MCF 10A (cell line): ENCODE measurements around the gene SLC35F4. TPM values are rescaled to one million over a fixed set of nuclear protein-coding genes. Genes with fewer than 3 reads are reported as not detected.

Experiments
- BruUV-seq: library from RNA; stranded (reverse); fragments of 400-500 nt; replicated peaks from 2 replicates; lab custom pipeline; 2021; lab: Mats Ljungman, UMichigan
- CTCF ChIA-PET: fragments of 300-600 bp; sonication (Branson Sonifier 250); formaldehyde crosslinking; extraction: SDS; loops from one replicate; lab custom pipeline; 2021; ENCODE audit warnings: antibody characterized with exemption, inconsistent platforms; lab: Yijun Ruan, JAX
- POLR2A ChIA-PET: fragments of 300-600, 350-650 bp; sonication (Branson Sonifier 250); formaldehyde crosslinking; extraction: SDS; loops from one replicate; lab custom pipeline; 2020; ENCODE audit warnings: antibody characterized with exemption, inconsistent platforms; lab: Yijun Ruan, JAX
- DNase-seq: peaks from one replicate; pipeline ENCODE4 v3.0.0-alpha.2; 2018; ENCODE audit not compliant: unreplicated experiment
- H3K27ac Mint-ChIP-seq: one replicate; pipeline ENCODE4 v1.8.0; 2022; ENCODE audit warnings: mild to moderate bottlenecking, low read depth, mixed read lengths; ENCODE audit not compliant: unreplicated experiment
- H3K27me3 Mint-ChIP-seq: one replicate; pipeline ENCODE4 v1.8.0; 2022; ENCODE audit warnings: mixed read lengths; ENCODE audit not compliant: insufficient read depth, unreplicated experiment
- H3K36me3 Mint-ChIP-seq: one replicate; pipeline ENCODE4 v1.8.0; 2022; ENCODE audit warnings: mild to moderate bottlenecking, moderate library complexity, mixed read lengths; ENCODE audit not compliant: insufficient read depth, unreplicated experiment
- H3K4me1 Mint-ChIP-seq: one replicate; pipeline ENCODE4 v1.8.0; 2022; ENCODE audit warnings: mixed read lengths; ENCODE audit not compliant: insufficient read depth, unreplicated experiment
- H3K4me3 Mint-ChIP-seq: one replicate; pipeline ENCODE4 v1.8.0; 2022; ENCODE audit warnings: mild to moderate bottlenecking, moderate library complexity, mixed read lengths; ENCODE audit not compliant: unreplicated experiment
- H3K9me3 Mint-ChIP-seq: one replicate; pipeline ENCODE4 v1.8.0; 2022; ENCODE audit warnings: mixed read lengths; ENCODE audit not compliant: unreplicated experiment
- CTCF ChIP-seq: fragments of 200-600 bp; IDR thresholded peaks from one replicate; pipeline ENCODE4 v1.8.0; 2022; ENCODE audit warnings: antibody characterized with exemption, mild to moderate bottlenecking; ENCODE audit not compliant: unreplicated experiment
- intact Hi-C: fragments of 100-400 bp; cut with micrococcal nuclease; formaldehyde crosslinking; loops from 2 replicates; pipeline ENCODE4 v1.14.1; 2022
- total RNA-seq: library from RNA; stranded (reverse); gene quantifications from 2 replicates; pipeline ENCODE4 v1.2.3, GENCODE V29; 2022

SLC35F4 gene
- total RNA-seq, 1 experiment from 2014 or later = not detected

- Mint-ChIP-seq H3K27ac (no peak overlapping the region), H3K27me3 (no peaks in the 10 kb centered on the region), H3K4me1 (peaks cover 47% of the 10 kb centered on the region), H3K4me3 (no peak overlapping the region), H3K9me3 (no peaks in the 10 kb centered on the region), H3K36me3 (peaks cover 7% of the 10 kb centered on the region)
- ChIA-PET POLR2A (interaction anchor here (0.6 to 2.3 kb wide), 6 partner anchors 10 to 341 kb away, joined by 3 to 12 read pairs (median 4); no protein-coding TSS in a partner anchor), CTCF (interaction anchor here (1.2 to 1.4 kb wide), 2 partner anchors 139 to 142 kb away, joined by 3 read pairs; no protein-coding TSS in a partner anchor)
- TF ChIP-seq CTCF = no peak
- no TSS peak for BruUV-seq
- DNase-seq = peak; percentile 99
- intact Hi-C loops = loop anchor here (2.0 kb wide), 1 partner anchor 87 kb away; no protein-coding TSS in a partner anchor
Measured at GRCh38 chr14:57833323-57833722, 32.6 kb downstream of the SLC35F4 start.

GRCh38 chr14:57831981-57832380 is 33.9 kb downstream of the SLC35F4 start:
- Mint-ChIP-seq H3K4me1 (peaks cover 49% of the 10 kb centered on the region), H3K36me3 (no peaks in the 10 kb centered on the region), H3K27ac (no peak overlapping the region), H3K9me3 (no peaks in the 10 kb centered on the region), H3K4me3 (no peak overlapping the region), H3K27me3 (no peaks in the 10 kb centered on the region)
- TF ChIP-seq CTCF = no peak
- intact Hi-C loops = loop anchor here (2.0 kb wide), 1 partner anchor 85 kb away; no protein-coding TSS in a partner anchor
- no TSS peak for BruUV-seq
- no peak for DNase-seq
- CTCF ChIA-PET = no interaction called here
- POLR2A ChIA-PET = interaction anchor here (0.9 to 2.3 kb wide), 2 partner anchors 8 to 15 kb away, joined by 3 to 12 read pairs; no protein-coding TSS in a partner anchor

GRCh38 chr14:57828713-57829112 is 37.2 kb downstream of the SLC35F4 start:
- Mint-ChIP-seq H3K9me3 (peaks cover 12% of the 10 kb centered on the region), H3K27ac (no peak overlapping the region), H3K36me3 (no peaks in the 10 kb centered on the region), H3K4me1 (peaks cover 22% of the 10 kb centered on the region), H3K4me3 (no peak overlapping the region), H3K27me3 (no peaks in the 10 kb centered on the region)
- no peak for TF ChIP-seq CTCF
- ChIA-PET POLR2A (interaction anchor here (1.4 kb wide), 1 partner anchor 80 kb away, joined by 3 read pairs; no protein-coding TSS in a partner anchor), CTCF (interaction anchor here (0.6 to 1.5 kb wide), 4 partner anchors 43 to 422 kb away, joined by 3 to 7 read pairs (median 4); no protein-coding TSS in a partner anchor)
- intact Hi-C loops = no loop called here
- BruUV-seq = no TSS peak
- DNase-seq = peak; percentile 51

- intact Hi-C loops = no loop called here
- peak overlapping the region; percentile 70 for H3K27ac Mint-ChIP-seq
- H3K9me3 Mint-ChIP-seq = peaks cover 12% of the 10 kb centered on the region
- no TSS peak for BruUV-seq
- peaks cover 17% of the 10 kb centered on the region for H3K4me1 Mint-ChIP-seq
- H3K27me3 Mint-ChIP-seq = no peaks in the 10 kb centered on the region
- POLR2A ChIA-PET = interaction anchor here (0.8 to 3.3 kb wide), 4 partner anchors 10 to 312 kb away, joined by 3 to 12 read pairs (median 7); no protein-coding TSS in a partner anchor
- H3K4me3 Mint-ChIP-seq = no peak overlapping the region
- CTCF ChIA-PET = interaction anchor here (0.7 to 1.0 kb wide), 2 partner anchors 10 to 291 kb away, joined by 3 to 4 read pairs; no protein-coding TSS in a partner anchor
- TF ChIP-seq CTCF = no peak
- peak; percentile 63 for DNase-seq
- no peaks in the 10 kb centered on the region for H3K36me3 Mint-ChIP-seq
Measured at GRCh38 chr14:57823015-57823660, 42.8 kb downstream of the SLC35F4 start.
